Measurements from ENCODE around the gene CD247.

DNA sequence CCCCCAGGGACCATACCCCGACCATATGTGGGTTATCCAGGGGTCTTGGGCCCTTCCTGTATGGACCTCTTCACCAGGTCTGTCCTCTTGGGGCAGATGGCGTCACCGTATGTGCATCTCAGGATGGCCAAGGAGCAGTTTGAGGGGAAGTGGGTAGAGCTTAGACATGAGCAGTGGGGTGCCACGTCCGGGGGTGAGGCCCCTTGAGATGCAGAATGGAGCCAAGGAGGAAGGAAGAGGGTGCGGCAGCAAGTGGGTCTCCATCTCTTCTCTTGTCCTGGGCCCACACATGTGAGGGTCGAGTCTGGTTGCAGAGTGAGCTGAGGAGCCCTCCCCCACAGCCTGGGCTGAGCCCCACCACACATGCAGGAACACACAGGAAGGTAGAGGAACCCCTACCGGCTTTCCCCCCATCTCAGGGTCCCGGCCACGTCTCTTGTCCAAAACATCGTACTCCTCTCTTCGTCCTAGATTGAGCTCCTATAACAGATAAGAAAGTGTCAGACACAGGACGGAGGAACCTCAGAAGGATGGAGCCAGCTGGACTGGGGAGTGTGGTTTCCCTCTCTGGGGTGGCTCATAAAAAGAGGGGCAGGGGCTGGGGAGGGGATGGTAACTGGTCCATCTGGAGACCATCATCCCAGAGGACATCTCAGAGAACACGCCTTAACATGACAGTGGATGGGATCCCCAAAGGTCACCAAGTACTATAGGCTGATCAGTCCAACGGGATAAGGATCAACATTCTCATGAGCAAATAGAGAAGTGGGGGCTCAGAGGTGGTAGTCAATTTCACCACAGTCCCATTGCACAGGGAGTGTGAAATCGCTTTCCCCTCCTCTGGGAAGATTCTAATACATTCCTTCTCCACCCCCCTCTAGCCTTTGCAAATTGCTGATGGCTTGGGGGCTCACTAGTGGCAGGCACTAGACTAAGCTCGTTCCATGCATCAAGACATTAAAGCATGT lies 79.9 kb downstream of the CD247 start:
- no peak for TF ChIP-seq EZH2 (IDR thresholded peaks at IDR 0.05)
- no peak for TF ChIP-seq CTCF (IDR thresholded peaks at IDR 0.05)
